ENCODE data around the gene HNRNPA1. TPM values are rescaled to one million over a fixed set of nuclear protein-coding genes. Genes with fewer than 3 reads are reported as not detected.
"Not testable (repeated sequence)": the region's sequence is repeated elsewhere in the genome, so short reads cannot be mapped to it uniquely, and the experiment has no call there.

Gene HNRNPA1
- total and polyA plus RNA-seq, 9 of the 15 experiments (the other 6 are each of a cell fraction or from before 2014, with no cell fraction given), result 1,166 to 2,703 (median 1,815) TPM

- ChIA-PET POLR2A (interaction anchor here (0.6 to 5.3 kb wide), 15 partner anchors 10 to 1834 kb away, joined by 3 to 110 read pairs (median 4); partner anchors contain the start of genes COPZ1, NFE2 and ZC3H10), CTCF (ENCODE audit: low intra/inter-chr PET ratio) (interaction anchor here (0.9 kb wide), 1 partner anchor 41 kb away, joined by 5 read pairs; the partner anchor contains the start of gene COPZ1)
- FAIRE-seq; intact Hi-C loops (cut with micrococcal nuclease); H3K9me3 ChIP-seq (replicated peaks; ENCODE audit: control insufficient read depth, insufficient read depth, low read depth, low read length); ATAC-seq; H2AFZ ChIP-seq (ENCODE audit: low read depth, low read length); H3K9me1 ChIP-seq (ENCODE audit: control insufficient read depth, insufficient read depth, low read length); BruUV-seq (replicated peaks); H3K27me3 ChIP-seq (ENCODE audit: control insufficient read depth in 2 of 2, insufficient read depth in 2 of 2, low read length in 2 of 2); in situ Hi-C loops (cut with MboI): not testable (repeated sequence)
- Histone ChIP-seq H3K4me2 (ENCODE audit: insufficient read depth, low read length) (peak overlapping the region; percentile 100), H3K79me2 (ENCODE audit: control insufficient read depth, insufficient read depth, low read length) (peaks cover 95% of the 10 kb centered on the region), H3K4me3 (peak overlapping the region; percentile 71), H3K36me3 (ENCODE audit: control insufficient read depth, insufficient read depth, low read length) (peaks cover 85% of the 10 kb centered on the region), H3K27ac (ENCODE audit: extremely low read depth, low read depth, low read length) (peak overlapping the region; percentile 99), H4K20me1 (replicated peaks; ENCODE audit: control insufficient read depth, insufficient read depth, low read length) (peaks cover 68% of the 10 kb centered on the region), H3K9ac (ENCODE audit: insufficient read depth in 1 of 2, low read depth in 2 of 2, low read length in 2 of 2) (peak overlapping the region in 1 of 2 experiments; percentile 100; a peak in 3 of 4 replicates), H3K4me1 (replicated peaks in 1 of 2; ENCODE audit: control insufficient read depth in 2 of 2, insufficient read depth in 2 of 2, low read length in 2 of 2) (peaks cover 13 to 25% of the 10 kb centered on the region in 2 experiments; a peak in 4 of 5 replicates)
- 0% methylated on average over 1 of the region's 2 CpGs for WGBS (ENCODE audit: insufficient coverage, low coverage, missing lambda C conversion rate)
- TF ChIP-seq MAFG (tag; conservative IDR thresholded peaks at IDR 0.05), result 0 out of 2 replicates have a peak, but pooled peaks have one; percentile 9
- TF ChIP-seq POLR2A (conservative IDR thresholded peaks at IDR 0.05), result peak; percentile 7; the same call in 1 of the 2 replicates
- TF ChIP-seq ZNF316 (IDR thresholded peaks at IDR 0.05), result peak; percentile 52; the same call in 1 of the 2 replicates
- TF ChIP-seq POLR2G (IDR thresholded peaks at IDR 0.05; ENCODE audit: low read depth, low read length), result peak; percentile 11
- peak; percentile 17 for TF ChIP-seq U2AF1 (optimal IDR thresholded peaks at IDR 0.05; ENCODE audit: low read depth, low read length)
- TF ChIP-seq CHD1 (IDR thresholded peaks at IDR 0.05; ENCODE audit: low read length), result peak; percentile 53
- peak; percentile 12; the same call in 1 of the 2 replicates for TF ChIP-seq C11orf30 (IDR thresholded peaks at IDR 0.05; ENCODE audit: low read depth)
- peak; percentile 38 for TF ChIP-seq RBFOX2 (IDR thresholded peaks at IDR 0.05; ENCODE audit: low read depth, low read length)
- peak in 1 of 4 experiments; percentile 4 for DNase-seq (ENCODE audit: extremely low read depth in 1 of 4, low spot score in 3 of 4)
Observed at GRCh38 chr12:54284070-54284780, 3.7 kb downstream of the HNRNPA1 start.

Data from K562 (cell line).